Loucy (cell line): ENCODE results near the gene TOP3B.

Experiments used
- EZH2phosphoT487 ChIP-seq: fragments of 200-600 bp; IDR thresholded peaks from 2 replicates; pipeline ENCODE4 v1.6.1; 2018; ENCODE audit warnings: antibody characterized with exemption, mild to moderate bottlenecking, moderate library complexity, borderline replicate concordance
- TF ChIP-seq, protein P1 (sequence below): fragments of 200-600 bp; sonication (generic); conservative IDR thresholded peaks from 2 replicates; pipeline ENCODE4 v1.5.1; 2014; ENCODE audit warnings: mild to moderate bottlenecking, antibody characterized with exemption, low read length

DNA sequence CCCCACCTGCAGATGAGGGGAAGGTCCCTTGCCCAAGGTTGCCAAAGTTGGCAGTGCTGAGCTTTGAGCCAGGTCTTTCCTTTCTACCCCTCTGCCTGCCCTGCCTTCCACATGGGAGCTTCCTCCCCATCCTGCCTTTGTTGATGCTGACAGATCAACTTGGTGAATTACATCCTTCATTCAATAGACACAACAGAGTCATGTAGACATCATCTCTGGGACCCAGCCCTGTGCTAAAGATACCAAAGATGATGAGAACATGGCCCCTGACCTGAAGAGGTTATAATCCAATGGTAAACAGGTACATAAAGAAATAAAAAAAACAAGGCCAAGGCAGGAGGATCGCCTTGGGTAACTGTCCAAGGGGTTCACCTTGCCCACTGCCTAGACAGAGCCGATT is 72.7 kb downstream of the TOP3B start:
- TF ChIP-seq, protein P1, sequence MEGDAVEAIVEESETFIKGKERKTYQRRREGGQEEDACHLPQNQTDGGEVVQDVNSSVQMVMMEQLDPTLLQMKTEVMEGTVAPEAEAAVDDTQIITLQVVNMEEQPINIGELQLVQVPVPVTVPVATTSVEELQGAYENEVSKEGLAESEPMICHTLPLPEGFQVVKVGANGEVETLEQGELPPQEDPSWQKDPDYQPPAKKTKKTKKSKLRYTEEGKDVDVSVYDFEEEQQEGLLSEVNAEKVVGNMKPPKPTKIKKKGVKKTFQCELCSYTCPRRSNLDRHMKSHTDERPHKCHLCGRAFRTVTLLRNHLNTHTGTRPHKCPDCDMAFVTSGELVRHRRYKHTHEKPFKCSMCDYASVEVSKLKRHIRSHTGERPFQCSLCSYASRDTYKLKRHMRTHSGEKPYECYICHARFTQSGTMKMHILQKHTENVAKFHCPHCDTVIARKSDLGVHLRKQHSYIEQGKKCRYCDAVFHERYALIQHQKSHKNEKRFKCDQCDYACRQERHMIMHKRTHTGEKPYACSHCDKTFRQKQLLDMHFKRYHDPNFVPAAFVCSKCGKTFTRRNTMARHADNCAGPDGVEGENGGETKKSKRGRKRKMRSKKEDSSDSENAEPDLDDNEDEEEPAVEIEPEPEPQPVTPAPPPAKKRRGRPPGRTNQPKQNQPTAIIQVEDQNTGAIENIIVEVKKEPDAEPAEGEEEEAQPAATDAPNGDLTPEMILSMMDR, result no peak
- TF ChIP-seq EZH2phosphoT487, result no peak
